NCI-H524 (cell line): ENCODE results near the gene MICA.
A peak's percentile ranks its signal among the peaks of the same experiment; 100 is the strongest.
"Not testable (repeated sequence)": the region's sequence is repeated elsewhere in the genome, so short reads cannot be mapped to it uniquely, and the experiment has no call there.

Experiments
- DNase-seq, 2 experiments: peaks; one replicate each; lab custom pipeline; 2025; lab: John Stamatoyannopoulos, UW

The MICA gene

DNA sequence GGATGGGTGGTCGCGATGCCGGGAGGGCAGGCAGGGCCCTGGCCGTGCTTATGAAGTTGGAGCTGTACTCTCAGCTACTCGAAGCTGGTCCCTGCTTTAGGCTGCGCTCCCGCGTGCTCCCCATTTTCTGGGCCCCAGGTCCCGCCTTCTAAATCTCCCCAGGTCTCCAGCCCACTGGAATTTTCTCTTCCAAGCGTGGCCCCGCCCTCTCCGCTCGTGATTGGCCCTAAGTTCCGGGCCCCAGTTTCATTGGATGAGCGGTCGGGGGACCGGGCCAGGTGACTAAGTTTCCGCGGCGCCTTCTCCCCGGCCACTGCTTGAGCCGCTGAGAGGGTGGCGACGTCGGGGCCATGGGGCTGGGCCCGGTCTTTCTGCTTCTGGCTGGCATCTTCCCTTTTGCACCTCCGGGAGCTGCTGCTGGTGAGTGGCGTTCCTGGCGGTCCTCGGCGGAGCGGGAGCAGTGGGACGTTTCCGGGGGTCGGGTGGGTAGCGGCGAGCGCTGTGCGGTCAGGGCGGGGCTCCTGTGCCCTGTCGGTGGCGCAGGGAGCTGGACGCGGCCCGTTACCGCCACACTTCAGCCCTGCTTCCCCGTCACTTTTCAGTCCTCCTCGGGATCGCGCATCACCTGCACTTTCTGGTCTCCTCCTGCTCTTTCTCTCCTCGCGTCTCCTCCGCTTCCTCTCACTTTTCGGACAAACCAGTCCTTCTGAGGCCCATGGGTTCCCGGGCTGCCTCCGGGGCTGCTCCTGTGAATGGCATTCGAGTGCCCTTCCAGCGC lies at the start of gene MICA:
Gene MICA (plus strand): TSS at position 313 of the 778 bp plus-strand sequence. CDS start 38 bp downstream, at position 351.
- DNase-seq = no peak

DNA sequence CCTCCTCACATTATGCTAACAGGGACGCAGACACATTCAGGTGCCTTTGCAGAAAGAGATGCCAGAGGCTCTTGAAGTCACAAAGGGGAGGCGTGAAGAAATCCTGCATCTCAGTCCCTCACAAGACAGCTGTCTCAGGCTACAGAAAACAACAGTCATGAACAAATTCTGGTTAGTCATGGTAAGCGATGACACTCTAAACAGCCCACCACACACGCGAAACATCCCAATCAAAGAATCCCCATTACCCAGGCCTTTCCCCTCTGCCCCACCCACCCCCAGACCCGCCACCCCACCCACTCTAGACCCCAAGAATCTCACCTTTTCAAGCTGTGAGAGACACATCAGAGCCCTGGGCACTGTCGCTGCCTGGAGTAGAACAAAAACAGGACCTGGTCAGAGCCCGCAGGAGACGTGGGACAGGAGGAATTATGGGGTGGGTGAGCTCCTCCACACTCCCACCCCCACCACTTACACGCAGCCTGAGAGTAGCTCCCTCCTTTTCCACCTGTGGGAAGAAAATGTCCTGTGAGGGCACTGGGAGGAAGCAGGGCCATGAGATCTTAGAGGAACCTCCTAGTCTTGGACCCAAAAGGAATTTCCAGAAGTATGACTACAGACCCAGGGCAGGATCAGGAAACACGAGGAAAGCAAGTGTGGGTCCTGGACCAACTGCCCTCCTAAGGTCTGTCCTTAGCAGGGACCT lies 49.1 kb upstream of the MICA start:
- no peak for DNase-seq

DNA sequence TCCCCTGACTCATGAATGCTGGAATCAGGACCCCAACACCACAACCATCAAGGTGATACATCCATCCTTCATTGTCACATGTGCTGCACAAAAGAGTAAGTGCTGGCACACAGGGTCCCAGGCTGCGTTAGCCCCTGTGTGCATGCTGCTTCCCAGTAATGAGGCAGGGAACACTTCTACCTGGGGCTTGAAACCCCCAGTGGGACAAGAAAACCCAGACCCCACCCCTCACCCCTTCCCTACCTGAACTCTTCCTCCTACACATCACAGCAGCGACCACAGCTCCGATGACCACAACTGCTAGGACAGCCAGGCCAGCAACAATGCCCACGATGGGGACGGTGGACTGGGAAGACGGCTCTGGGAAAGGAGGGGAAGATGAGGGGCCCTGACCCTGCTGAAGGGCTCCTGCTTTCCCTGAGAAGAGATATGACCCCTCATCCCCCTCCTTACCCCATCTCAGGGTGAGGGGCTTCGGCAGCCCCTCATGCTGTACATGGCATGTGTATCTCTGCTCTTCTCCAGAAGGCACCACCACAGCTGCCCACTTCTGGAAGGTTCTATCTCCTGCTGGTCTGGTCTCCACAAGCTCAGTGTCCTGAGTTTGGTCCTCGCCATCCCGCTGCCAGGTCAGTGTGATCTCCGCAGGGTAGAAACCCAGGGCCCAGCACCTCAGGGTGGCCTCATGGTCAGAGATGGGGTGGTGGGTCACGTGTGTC lies 48.4 kb upstream of the MICA start:
- no peak for DNase-seq

DNA sequence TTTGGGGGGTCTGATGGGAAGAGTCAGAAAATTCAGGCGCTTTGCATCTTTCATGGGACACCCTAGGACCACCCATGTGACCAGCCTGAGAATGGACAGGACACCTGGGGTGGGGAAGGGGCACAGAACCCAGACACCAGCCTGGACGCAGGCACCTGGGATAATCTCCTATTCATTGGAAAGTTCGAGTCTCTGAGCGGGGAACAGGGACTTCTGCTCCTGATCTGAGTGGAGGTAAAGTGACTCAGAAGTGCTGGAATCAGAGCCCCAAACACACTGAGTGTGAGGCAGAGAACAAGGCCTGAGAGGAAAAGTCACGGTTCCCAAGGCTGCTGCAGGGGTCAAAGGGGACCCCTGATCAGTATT lies 47.8 kb upstream of the MICA start:
- no peak for DNase-seq

DNA sequence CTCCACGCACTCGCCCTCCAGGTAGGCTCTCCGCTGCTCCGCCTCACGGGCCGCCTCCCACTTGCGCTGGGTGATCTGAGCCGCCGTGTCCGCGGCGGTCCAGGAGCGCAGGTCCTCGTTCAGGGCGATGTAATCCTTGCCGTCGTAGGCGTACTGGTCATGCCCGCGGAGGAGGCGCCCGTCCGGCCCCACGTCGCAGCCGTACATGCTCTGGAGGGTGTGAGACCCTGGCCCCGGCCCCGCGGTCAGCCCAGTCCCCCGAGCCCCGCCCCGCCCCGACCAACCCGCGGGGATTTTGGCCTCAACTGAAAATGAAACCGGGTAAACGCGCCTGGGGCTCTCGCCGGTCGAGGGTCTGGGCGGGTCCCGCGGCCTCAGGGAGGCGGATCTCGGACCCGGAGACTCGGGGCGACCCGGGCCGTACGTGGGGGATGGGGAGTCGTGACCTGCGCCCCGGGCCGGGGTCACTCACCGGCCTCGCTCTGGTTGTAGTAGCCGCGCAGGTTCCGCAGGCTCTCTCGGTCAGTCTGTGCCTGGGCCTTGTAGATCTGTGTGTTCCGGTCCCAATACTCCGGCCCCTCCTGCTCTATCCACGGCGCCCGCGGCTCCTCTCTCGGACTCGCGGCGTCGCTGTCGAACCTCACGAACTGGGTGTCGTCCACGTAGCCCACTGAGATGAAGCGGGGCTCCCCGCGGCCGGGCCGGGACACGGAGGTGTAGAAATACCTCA lies 47.0 kb upstream of the MICA start:
- no peak for DNase-seq

DNA sequence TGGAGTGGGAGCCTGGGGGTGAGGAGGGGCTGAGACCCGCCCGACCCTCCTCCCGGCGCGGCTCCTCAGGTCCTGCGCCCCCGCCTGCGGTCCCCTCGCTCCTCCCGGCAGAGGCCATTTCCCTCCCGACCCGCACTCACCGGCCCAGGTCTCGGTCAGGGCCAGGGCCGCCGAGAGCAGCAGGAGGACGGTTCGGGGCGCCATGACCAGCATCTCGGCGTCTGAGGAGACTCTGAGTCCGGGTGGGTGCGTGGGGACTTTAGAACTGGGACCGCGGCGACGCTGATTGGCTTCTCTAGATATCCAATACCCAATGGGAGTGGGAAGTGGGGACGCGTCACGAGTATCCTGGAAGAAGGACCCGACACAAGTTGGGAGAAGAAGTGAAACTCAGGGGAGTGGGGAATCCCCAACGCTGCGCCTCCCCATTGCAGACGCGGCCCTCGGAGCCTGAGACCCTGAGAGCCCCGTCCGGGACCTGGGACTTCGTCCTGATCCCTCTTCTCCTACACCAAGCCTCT lies 46.4 kb upstream of the MICA start, which contains the start of gene HLA-B:
Gene HLA-B (minus strand): TSS at position 234 of the 521 bp plus-strand sequence. CDS start 21 bp downstream, at position 213.
- DNase-seq = peak in 1 of 2 experiments; percentile 31

DNA sequence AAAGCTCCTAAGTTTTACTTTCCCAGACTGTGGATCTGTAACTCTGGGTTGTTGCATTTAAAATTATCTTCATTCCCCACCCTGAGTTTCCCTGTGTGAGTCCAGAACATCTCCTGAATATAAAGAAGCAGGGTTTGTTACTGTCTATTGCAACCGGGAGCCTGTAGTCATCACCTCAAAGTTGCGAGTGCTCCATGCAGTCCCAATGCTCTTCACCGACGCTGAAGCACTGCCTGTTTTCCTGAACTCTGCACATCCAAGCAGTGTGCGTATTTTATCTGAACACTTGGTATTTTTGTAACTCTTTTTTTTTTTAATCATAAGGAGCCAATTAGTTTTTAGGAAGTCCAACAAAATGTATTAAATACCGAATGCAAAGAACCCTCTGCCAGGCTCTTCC lies 45.5 kb upstream of the MICA start:
- no peak for DNase-seq

DNA sequence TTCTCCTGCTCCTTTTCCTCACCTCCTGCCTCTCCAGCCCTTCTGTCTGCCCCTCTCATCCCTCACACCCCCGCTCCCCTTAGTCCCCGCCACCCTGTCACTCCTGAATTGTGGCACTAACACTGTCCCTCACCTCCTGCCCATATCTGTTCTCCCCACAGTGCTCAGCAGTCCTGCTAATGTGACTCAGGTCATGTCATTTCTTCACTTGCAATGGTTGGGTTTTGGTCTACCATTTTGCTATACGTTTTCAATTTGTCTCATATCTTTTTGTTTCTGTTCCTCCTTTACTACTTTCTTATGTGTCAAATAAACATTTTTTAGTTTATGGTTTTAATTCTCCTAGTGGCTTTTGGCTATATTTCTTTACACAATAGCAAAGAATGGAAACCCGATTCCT lies 45.1 kb upstream of the MICA start:
- DNase-seq = no peak

DNA sequence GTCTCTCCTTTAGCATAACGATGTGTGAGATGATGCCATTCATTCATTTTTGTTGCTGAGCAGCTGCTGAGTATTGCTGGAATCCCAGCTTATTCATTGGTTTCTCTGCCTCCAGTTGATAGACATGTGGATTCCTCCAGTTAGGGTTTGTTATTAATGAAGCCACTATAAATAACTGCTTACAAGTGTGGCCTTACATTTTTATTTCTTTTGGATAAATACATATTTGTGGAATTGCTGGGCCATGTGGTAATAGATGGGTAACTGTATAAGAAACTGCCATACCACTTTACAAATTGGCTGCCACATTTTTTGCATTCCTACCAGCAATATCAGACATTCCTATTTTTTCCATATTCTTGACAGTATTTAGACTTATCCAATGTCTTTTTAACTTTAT lies 43.8 kb upstream of the MICA start:
- DNase-seq = no peak

DNA sequence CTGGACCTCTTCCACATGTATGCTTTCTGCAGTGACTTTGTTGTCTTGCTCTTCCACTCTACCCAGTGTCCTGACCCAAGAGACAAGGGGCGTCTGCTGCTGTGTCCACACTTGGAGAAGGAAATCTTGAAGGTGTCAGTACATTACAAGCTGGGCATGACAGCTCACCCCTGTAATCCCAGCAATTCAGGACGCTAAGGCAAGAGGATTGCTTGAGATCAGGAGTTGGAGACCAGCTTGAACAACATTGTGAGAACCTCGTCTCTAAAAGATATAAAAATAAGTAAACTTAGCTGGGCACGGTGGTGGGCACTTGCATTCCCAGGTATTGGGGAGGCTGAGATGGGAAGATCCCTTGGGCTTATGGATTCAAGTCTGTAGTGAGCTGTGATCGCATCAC lies 40.6 kb upstream of the MICA start:
- DNase-seq = no peak

DNA sequence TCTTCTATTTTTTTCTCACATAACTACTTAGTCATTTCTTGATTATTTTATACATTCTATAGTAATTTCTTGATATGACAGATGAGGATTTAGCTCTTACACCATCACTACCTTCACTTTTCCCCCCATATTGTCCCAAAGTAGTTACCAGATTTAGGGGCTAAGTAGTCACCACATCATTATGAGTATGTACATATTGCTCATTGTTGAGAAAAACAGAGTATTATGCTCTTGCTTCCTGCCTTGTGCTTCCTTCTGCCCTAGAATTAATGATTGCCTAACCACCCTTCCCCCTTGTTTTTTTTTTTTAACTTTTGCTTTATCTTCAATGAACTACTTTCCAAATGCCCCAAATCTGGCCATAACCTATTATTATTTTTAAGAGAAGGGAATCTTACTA lies 39.6 kb upstream of the MICA start:
- DNase-seq = no peak

DNA sequence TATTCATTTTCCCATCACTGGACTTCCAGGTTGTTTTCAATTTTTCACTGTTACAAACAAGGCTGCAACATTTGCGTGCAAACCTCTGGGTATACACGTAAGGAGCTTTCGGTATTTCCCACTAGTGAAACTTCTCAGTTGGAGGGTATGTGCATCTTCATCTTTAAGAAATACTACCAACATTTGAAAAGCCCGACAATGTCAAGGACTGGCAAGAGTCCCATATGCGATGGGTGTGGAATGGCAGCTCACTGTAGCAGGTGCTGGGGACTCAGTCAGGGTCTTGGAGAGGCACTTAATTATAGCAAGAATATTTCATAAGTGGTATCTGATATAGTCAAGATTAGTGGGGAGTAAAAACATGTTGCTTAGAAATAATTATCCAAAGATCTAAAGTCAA lies 37.5 kb upstream of the MICA start:
- no peak for DNase-seq

DNA sequence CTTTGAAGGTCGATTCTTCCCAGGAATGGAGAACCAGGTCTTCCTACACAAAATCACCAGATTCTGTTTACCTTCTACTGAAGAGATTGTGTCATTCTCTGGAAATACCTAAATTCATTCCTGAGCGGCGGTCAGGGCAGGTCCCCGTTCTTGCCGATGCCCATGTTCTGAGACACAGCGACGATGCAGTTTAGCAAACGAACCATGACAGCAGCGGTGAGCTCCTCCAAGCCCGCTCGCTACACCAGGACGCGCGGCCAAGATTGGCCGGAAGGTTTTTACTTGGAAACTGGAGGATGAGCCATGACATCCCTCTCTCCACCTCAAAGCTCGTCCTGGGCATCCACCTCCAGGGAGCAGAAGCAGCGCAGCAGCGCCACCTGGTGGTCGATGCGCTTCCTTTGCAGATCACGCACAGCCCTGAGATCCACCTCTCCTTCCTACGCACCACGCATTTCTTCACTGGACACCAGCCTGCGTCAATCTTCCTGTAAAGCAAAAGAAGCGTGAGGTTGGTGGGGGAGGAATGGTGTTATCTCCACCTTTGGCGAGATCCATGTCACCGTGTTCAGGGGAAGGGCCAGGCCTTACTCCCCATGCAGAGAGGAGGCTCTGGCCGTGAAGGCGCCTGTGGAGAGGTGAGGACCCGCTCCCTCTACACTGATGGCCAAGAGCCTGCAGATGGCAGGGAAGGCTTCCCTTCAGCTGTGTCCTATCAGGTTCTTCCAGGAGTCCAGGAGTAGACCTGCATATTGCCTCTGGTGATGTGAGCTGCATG lies 36.5 kb upstream of the MICA start:
- DNase-seq = peak; percentile 22 to 68

DNA sequence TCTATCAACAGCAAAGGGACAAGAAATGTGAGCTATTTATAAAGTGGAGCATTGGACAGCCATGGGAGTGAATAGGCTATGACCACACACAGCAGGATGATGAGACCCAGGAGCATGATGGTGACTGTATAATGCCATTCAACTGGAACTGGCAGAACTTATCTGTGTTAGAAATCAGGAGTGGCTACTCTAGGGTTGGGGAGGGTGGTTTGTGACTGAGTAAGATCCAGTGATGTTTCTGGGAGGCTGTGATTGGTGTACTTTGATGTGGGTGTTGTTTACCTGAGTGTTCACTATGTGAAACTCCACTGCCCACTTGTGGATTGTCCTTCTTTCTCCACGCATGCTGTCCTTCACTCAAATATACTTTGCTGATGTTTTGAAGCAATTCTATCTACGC lies 34.9 kb upstream of the MICA start:
- no peak for DNase-seq

DNA sequence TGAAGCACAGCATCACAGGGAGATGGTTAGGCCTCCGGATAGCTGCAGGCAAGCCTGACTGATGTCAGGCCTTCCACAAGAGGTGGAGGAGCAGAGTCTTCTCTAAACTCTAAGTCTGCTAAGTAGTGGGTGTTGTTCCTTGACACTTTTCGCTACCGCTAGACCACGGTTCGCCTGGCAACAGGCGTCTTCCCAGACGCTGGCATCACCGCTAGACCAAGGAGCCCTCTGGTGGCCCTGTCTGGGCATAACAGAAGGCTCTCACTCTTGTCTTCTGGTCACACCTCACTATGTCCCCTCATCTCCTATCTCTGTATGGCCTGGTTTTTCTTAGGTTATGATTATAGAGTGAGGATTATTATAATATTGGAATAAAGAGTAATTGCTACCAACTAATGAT lies 29.3 kb upstream of the MICA start:
- DNase-seq = not testable (repeated sequence)

DNA sequence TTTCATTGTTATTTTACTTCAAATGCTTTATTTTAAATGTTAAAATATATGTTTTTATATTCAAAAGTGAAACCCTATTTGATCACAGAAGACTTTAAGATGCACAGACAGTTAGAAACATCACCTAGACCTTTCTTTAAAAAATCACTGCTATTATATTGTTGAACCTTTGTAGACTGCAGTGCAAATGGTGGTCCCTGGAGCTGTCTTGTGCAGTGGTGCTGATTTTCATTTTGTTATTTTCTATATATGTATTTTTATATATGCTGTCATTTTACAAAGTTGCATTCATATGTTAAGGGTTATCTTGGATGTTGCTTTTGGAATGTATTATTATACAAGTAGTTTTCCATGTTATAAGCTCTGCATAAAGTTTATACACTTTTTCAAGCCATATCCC lies 27.7 kb upstream of the MICA start:
- DNase-seq = no peak

DNA sequence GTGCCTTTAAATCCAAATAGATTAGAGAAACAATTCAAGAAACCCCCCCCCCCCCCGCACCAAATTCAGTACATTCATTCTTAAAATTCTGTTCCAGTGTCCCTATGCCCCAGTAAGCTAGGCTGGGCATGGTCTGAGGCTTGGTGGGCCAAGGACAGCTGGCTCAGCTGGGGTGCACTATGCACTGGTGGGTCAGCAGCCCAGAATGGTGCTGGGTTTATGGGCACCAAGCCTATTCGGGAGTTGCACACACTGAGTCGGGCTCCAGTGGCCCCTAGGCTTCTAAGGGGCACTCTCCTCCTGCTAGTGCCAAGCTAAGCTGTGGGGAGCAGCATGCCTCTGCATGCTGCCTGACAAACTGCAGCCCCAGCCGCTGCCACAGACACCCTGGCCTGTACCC lies 26.4 kb upstream of the MICA start:
- DNase-seq = no peak

DNA sequence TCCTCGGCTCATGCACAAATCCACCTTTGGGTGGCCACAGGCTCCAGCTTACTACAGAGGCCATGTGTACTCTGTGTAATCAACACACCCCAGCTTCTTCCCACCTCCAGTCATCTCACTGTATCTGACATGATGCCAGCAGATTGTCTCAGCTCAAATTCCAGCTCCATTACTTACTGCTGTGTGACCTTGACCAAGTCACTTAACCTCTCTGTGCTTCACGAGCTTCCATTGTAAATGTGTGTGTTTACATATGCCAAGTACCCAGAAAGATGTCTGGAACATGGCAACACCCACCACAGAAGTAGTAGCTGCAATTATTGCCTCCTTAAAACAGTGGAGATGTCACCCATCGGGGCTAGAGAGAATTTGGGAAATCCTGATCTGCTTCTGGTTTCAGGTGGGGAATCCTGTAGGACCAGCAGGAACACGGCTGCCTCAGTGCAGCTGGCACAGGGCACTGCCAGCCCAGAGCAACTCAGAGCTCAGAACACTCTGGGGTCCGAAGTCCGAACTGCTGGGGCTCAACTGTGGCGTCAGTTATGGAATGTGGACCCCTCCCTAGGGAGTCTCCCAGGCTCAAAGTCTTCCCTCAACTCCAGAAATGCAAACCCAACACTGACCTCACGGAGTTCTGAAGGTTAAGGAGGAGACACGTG lies 25.2 kb upstream of the MICA start:
- DNase-seq = no peak

DNA sequence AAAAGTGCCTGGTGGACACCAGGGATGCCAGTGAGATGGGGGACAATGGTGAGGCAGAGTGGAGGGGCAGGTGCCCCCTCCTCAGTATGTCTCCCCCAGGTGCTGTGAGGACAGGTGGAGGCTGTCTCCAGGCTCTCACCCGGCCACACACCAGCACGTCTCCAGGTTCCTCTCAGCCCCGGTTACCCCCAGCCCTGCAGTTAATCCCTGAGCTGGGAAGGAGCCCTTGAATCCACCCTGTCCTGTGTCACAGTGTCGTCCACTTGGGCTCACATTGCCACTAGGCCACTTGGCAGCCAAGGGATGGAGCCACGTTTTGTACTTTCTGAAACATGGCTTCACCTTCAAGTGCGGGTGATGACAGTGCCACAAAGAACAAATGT lies 24.7 kb upstream of the MICA start:
- no peak for DNase-seq

DNA sequence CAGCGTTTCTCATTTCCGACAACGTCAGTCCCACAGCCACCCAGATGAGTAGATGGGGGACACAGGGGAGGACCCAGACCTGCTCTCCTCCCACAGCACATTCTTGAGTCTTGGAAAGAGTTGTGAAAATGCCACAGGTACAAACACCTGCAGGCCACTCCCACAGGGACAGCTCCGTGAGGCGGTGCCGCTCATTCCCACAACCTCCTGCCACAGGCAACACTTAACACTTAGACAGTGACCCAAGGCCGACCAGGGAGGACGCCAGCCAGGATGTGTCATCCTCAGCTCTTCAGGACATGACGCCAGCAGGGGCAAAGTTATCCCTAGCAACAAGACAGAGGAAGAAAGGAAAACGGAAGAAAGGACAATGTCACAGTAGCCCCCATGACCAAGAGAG lies 23.5 kb upstream of the MICA start:
- no peak for DNase-seq

DNA sequence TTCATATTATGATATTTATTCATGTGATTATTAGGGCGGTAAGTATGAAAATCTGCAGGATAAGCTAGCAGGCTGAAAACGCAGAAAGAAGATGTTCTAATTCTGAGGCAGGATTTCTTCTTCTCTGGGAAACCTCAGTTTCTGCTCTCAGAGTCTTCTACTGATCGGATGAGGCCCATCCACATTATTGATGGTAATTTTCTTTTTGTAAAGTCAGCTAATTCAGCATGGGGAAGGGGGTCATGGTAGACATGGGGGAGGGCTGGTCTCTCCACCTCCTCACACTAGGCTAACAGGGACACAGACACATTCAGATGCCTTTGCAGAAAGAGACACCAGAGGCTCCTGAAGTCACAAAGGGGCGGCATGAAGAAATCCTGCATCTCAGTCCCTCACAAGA lies 21.7 kb upstream of the MICA start:
- no peak for DNase-seq
